HCT116 (cell line): ENCODE results near the gene CD34. TPM values are rescaled to one million over a fixed set of nuclear protein-coding genes. Genes with fewer than 3 reads are reported as not detected.

Experiments used
- ATAC-seq: fragments of 200-7000 bp; cut with Tn5 transposase; 2 replicates; pipeline ENCODE4 v1.9.1; 2020; ENCODE audit warnings: mild to moderate bottlenecking, moderate library complexity
- BruUV-seq: library from RNA; stranded (reverse); fragments of 400-500 nt; replicated peaks from 2 replicates; lab custom pipeline; 2021; lab: Mats Ljungman, UMichigan
- CTCF ChIA-PET: fragments of 300-600 bp; sonication (Branson Sonifier 250); formaldehyde crosslinking; loops from one replicate; lab custom pipeline; 2021; ENCODE audit warnings: antibody characterized with exemption; lab: Charles Lee
- POLR2A ChIA-PET: fragments of 300-600, 350-600 bp; sonication (Branson Sonifier 250); formaldehyde crosslinking; loops from one replicate; lab custom pipeline; 2021; ENCODE audit warnings: antibody characterized with exemption; lab: Charles Lee
- RAD21 ChIA-PET, 2 experiments: fragments of 300-600 bp; sonication (Branson Sonifier 250); formaldehyde crosslinking; loops; one replicate each; lab custom pipeline; 2023; ENCODE audit warnings: low total read pairs in 2 of 2; ENCODE audit not compliant: uncharacterized antibody in 2 of 2, unreplicated experiment in 2 of 2, low non-redundant PET in 1 of 2; lab: Charles Lee
- DNase-seq: peaks from one replicate; pipeline ENCODE4 v3.0.0-alpha.2; 2010; ENCODE audit warnings: low read depth, low spot score
- H2AFZ ChIP-seq: fragments of 200-600 bp; shearing (Covaris generic), sonication (generic); 2 replicates; pipeline ENCODE4 v1.6.1; 2017; ENCODE audit warnings: low read depth, mixed run types, mixed read lengths, antibody characterized with exemption, low read length; ENCODE audit not compliant: poor library complexity, severe bottlenecking
- H3K27ac ChIP-seq: 2 replicates; pipeline ENCODE4 v1.5.1; 2012; ENCODE audit warnings: low read depth, low read length
- H3K27me3 ChIP-seq: fragments of 200-600 bp; sonication (generic); 2 replicates; pipeline ENCODE4 v1.6.1; 2016; ENCODE audit warnings: mixed run types, low read length, mixed read lengths; ENCODE audit not compliant: insufficient read depth
- H3K36me3 ChIP-seq, 2 experiments: fragments of 200-500 bp in 1 of 2; fragments of 200-600 bp in 1 of 2; sonication (Bioruptor generic) in 1 of 2; sonication (generic) in 1 of 2; 2 replicates each; pipeline versions ENCODE4 v1.5.1 to v1.6.1; 2014 to 2016; ENCODE audit warnings: low read length in 2 of 2, inconsistent platforms in 1 of 2, mixed read lengths in 1 of 2, mixed run types in 1 of 2; ENCODE audit not compliant: insufficient read depth in 2 of 2, control insufficient read depth in 1 of 2
- H3K4me1 ChIP-seq, 2 experiments: fragments of 200-600 bp in 1 of 2; sonication (generic) in 1 of 2; 2 replicates each; pipeline versions ENCODE4 v1.5.1 to v1.6.1; 2012 to 2017; ENCODE audit warnings: low read length in 2 of 2, inconsistent platforms in 1 of 2, mild to moderate bottlenecking in 1 of 2, mixed read lengths in 1 of 2, mixed run types in 1 of 2, moderate library complexity in 1 of 2; ENCODE audit not compliant: insufficient read depth in 2 of 2, control insufficient read depth in 1 of 2
- H3K4me2 ChIP-seq: fragments of 200-600 bp; sonication (generic); 2 replicates; pipeline ENCODE4 v1.6.1; 2017; ENCODE audit warnings: mixed run types, low read length, mixed read lengths
- H3K4me3 ChIP-seq, 2 experiments: fragments of 200-600 bp in 1 of 2; sonication (generic) in 1 of 2; replicated peaks in 1 of 2; 2 replicates each; pipeline ENCODE4 v1.5.1; 2011 to 2016; ENCODE audit warnings: low read length in 2 of 2, control low read depth in 1 of 2, low read depth in 1 of 2, mild to moderate bottlenecking in 1 of 2, mixed read lengths in 1 of 2, mixed run types in 1 of 2
- H3K79me2 ChIP-seq: fragments of 200-600 bp; sonication (generic); 2 replicates; pipeline ENCODE4 v1.6.1; 2017; ENCODE audit warnings: mild to moderate bottlenecking, mixed run types, low read length, moderate library complexity, mixed read lengths; ENCODE audit not compliant: insufficient read depth
- H3K9ac ChIP-seq: fragments of 200-600 bp; sonication (generic); 2 replicates; pipeline ENCODE4 v1.6.1; 2016; ENCODE audit warnings: low read length, mixed read lengths
- H3K9me2 ChIP-seq: fragments of 200-600 bp; sonication (generic), shearing (Covaris generic); 2 replicates; pipeline ENCODE4 v1.6.1; 2017; ENCODE audit warnings: mixed run types, mild to moderate bottlenecking, moderate library complexity; ENCODE audit not compliant: insufficient read depth
- H3K9me3 ChIP-seq, 2 experiments: fragments of 200-500 bp in 1 of 2; fragments of 200-600 bp in 1 of 2; sonication (Bioruptor generic) in 1 of 2; sonication (generic) in 1 of 2; 2 replicates each; pipeline ENCODE4 v1.6.1; 2014 to 2017; ENCODE audit warnings: low read length in 2 of 2, mixed read lengths in 2 of 2, inconsistent platforms in 1 of 2, low read depth in 1 of 2, mild to moderate bottlenecking in 1 of 2, mixed run types in 1 of 2, moderate library complexity in 1 of 2; ENCODE audit not compliant: control insufficient read depth in 1 of 2, insufficient read depth in 1 of 2
- H4K20me1 ChIP-seq: fragments of 200-600 bp; sonication (generic), shearing (Covaris generic); 2 replicates; pipeline ENCODE4 v1.6.1; 2017; ENCODE audit warnings: mixed run types, mild to moderate bottlenecking, moderate library complexity; ENCODE audit not compliant: insufficient read depth
- CEBPB ChIP-seq: IDR thresholded peaks from 2 replicates; pipeline ENCODE4 v1.6.1; 2012; ENCODE audit warnings: low read depth
- EGR1 ChIP-seq: IDR thresholded peaks from 2 replicates; pipeline ENCODE4 v1.6.1; 2012; ENCODE audit warnings: low read depth
- ELF1 ChIP-seq: IDR thresholded peaks from 2 replicates; pipeline ENCODE4 v1.6.1; 2012; ENCODE audit warnings: low read depth, borderline replicate concordance
- EZH2 ChIP-seq: fragments of 200-600 bp; sonication (generic); IDR thresholded peaks from 2 replicates; pipeline ENCODE4 v1.6.1; 2017; ENCODE audit warnings: antibody characterized with exemption, mixed run types
- EZH2phosphoT487 ChIP-seq: fragments of 200-600 bp; IDR thresholded peaks from 2 replicates; pipeline ENCODE4 v1.6.1; 2018; ENCODE audit warnings: antibody characterized with exemption, borderline replicate concordance
- JUND ChIP-seq: IDR thresholded peaks from 2 replicates; pipeline ENCODE4 v1.6.1; 2012
- POLR2A ChIP-seq: IDR thresholded peaks from 2 replicates; pipeline ENCODE4 v1.7.0; 2011; ENCODE audit warnings: borderline replicate concordance; ENCODE audit not compliant: insufficient read depth, insufficient read length; ENCODE audit errors: extremely low read depth
- RAD21 ChIP-seq: IDR thresholded peaks from 2 replicates; pipeline ENCODE4 v1.6.1; 2012; ENCODE audit warnings: low read depth, mild to moderate bottlenecking
- SIN3A ChIP-seq: IDR thresholded peaks from 2 replicates; pipeline ENCODE4 v1.6.1; 2012; ENCODE audit warnings: low read depth
- SP1 ChIP-seq: IDR thresholded peaks from 2 replicates; pipeline ENCODE4 v1.6.1; 2012; ENCODE audit warnings: low read depth
- TCF7L2 ChIP-seq: IDR thresholded peaks from 2 replicates; pipeline ENCODE4 v1.7.0; 2011; ENCODE audit warnings: borderline replicate concordance, inconsistent platforms; ENCODE audit not compliant: insufficient read depth, insufficient read length; ENCODE audit errors: extremely low read depth
- YY1 ChIP-seq: IDR thresholded peaks from 2 replicates; pipeline ENCODE4 v1.6.1; 2011; ENCODE audit warnings: low read length, low read depth, moderate library complexity, mild to moderate bottlenecking; ENCODE audit not compliant: insufficient replicate concordance; ENCODE audit errors: extremely low read depth
- ZNF274 ChIP-seq: fragments of 200-500 bp; sonication (Bioruptor generic); IDR thresholded peaks from 2 replicates; pipeline ENCODE4 v1.6.1; 2014; ENCODE audit warnings: mild to moderate bottlenecking, low read depth, low read length, inconsistent platforms
- intact Hi-C: fragments of 100-400 bp; cut with micrococcal nuclease; formaldehyde crosslinking; loops from 2 replicates; pipeline ENCODE4 v1.10.0; 2022
- total RNA-seq: library from RNA; stranded (reverse); gene quantifications from one replicate; pipeline ENCODE4 v1.2.1, GENCODE V29; 2021; ENCODE audit not compliant: unreplicated experiment
- TF ChIP-seq, protein P1 (sequence below): IDR thresholded peaks from 2 replicates; pipeline ENCODE4 v1.6.1; 2011; ENCODE audit warnings: mild to moderate bottlenecking, low read length, moderate library complexity; ENCODE audit not compliant: insufficient replicate concordance; ENCODE audit errors: extremely low read depth
- TF ChIP-seq, protein P2 (sequence below): IDR thresholded peaks from 2 replicates; pipeline ENCODE4 v1.6.1; 2012; ENCODE audit warnings: low read depth

The CD34 gene
- total RNA-seq, 1 experiment from 2014 or later = 0.07 TPM

DNA sequence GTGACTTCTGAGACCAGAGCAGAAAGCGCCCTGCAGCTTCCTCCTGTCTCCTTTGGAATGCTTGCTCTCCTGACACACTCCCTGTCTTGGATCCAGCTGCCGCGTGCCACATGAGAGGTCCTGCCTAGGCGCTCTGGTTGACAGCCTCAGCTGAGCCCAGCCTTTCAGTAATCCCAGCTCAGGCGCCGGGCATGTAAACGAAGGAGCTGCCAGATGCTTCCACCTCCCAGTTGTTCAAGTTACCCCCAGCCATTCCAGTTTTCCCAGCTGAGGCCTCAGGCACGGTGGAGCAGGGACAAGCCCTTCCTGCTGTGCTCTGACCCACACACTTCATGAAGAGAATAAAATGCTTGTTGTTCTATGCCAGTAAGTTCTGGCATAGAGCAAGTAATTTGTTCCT is 14.3 kb upstream of the CD34 start:
- Histone ChIP-seq H3K9me3 (no peaks in the 10 kb centered on the region), H3K27me3 (no peaks in the 10 kb centered on the region), H3K27ac (no peak overlapping the region), H2AFZ (no peak overlapping the region), H3K36me3 (no peaks in the 10 kb centered on the region), H3K4me3 (no peak overlapping the region), H3K79me2 (no peaks in the 10 kb centered on the region), H3K4me1 (no peaks in the 10 kb centered on the region)
- CTCF ChIA-PET = interaction anchor here (1.2 kb wide), 1 partner anchor 40 kb away, joined by 3 read pairs; no protein-coding TSS in a partner anchor
- intact Hi-C loops = no loop called here
- BruUV-seq = no TSS peak
- RAD21 ChIA-PET = no interaction called here
- TF ChIP-seq YY1 = no peak
- TF ChIP-seq ELF1 = no peak
- no peak for TF ChIP-seq RAD21
- TF ChIP-seq SP1 = no peak
- no peak for TF ChIP-seq ZNF274
- TF ChIP-seq POLR2A = no peak
- TF ChIP-seq, protein P1, sequence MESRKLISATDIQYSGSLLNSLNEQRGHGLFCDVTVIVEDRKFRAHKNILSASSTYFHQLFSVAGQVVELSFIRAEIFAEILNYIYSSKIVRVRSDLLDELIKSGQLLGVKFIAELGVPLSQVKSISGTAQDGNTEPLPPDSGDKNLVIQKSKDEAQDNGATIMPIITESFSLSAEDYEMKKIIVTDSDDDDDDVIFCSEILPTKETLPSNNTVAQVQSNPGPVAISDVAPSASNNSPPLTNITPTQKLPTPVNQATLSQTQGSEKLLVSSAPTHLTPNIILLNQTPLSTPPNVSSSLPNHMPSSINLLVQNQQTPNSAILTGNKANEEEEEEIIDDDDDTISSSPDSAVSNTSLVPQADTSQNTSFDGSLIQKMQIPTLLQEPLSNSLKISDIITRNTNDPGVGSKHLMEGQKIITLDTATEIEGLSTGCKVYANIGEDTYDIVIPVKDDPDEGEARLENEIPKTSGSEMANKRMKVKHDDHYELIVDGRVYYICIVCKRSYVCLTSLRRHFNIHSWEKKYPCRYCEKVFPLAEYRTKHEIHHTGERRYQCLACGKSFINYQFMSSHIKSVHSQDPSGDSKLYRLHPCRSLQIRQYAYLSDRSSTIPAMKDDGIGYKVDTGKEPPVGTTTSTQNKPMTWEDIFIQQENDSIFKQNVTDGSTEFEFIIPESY = no peak
- TF ChIP-seq, all 23 proteins: peak for 0
- DNase-seq = no peak
- no peak overlapping the region for H3K4me2 ChIP-seq
- H3K9me2 ChIP-seq = no peaks in the 10 kb centered on the region
- ATAC-seq = no peak
- POLR2A ChIA-PET = interaction anchor here (0.6 kb wide), 1 partner anchor 19 kb away, joined by 3 read pairs; no protein-coding TSS in a partner anchor
- no peak overlapping the region for H3K9ac ChIP-seq
- no peaks in the 10 kb centered on the region for H4K20me1 ChIP-seq

DNA sequence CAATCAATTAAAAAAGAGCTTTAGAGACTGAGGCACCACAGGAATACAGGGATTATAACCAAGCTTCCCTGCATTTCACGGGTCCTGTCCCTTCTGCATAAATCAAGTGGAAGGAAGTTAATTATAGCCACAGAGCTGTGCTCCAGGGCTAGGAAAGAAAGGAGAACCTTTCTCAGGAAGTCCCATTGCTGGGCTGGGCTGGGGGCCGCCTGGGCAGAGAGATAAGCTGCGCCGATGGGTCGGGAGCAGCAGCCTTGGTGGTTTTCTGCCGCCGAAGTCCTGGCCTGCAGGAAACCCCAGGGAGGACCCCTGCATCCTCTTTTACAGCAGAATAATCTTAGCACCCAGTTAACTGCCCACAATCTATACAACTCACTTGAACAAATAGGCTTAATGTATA is 12.6 kb upstream of the CD34 start:
- Histone ChIP-seq H3K27me3 (0 out of 2 replicates have a peak, but pooled peaks cover 6% of the 10 kb centered on the region), H3K79me2 (no peaks in the 10 kb centered on the region), H3K27ac (no peak overlapping the region), H4K20me1 (no peaks in the 10 kb centered on the region), H3K4me2 (no peak overlapping the region), H3K9ac (no peak overlapping the region), H3K4me3 (no peak overlapping the region), H3K9me3 (no peaks in the 10 kb centered on the region), H3K4me1 (no peaks in the 10 kb centered on the region), H3K9me2 (no peaks in the 10 kb centered on the region), H2AFZ (no peak overlapping the region), H3K36me3 (no peaks in the 10 kb centered on the region)
- RAD21 ChIA-PET = no interaction called here
- ATAC-seq (no peak), DNase-seq (no peak)
- POLR2A ChIA-PET = no interaction called here
- CTCF ChIA-PET = no interaction called here
- intact Hi-C loops = no loop called here
- no TSS peak for BruUV-seq
- TF ChIP-seq CEBPB (no peak), EZH2 (no peak), EZH2phosphoT487 (no peak), SIN3A (no peak), EGR1 (no peak), SP1 (no peak), ZNF274 (no peak), TCF7L2 (no peak), RAD21 (no peak), JUND (no peak)
- TF ChIP-seq, protein P2, sequence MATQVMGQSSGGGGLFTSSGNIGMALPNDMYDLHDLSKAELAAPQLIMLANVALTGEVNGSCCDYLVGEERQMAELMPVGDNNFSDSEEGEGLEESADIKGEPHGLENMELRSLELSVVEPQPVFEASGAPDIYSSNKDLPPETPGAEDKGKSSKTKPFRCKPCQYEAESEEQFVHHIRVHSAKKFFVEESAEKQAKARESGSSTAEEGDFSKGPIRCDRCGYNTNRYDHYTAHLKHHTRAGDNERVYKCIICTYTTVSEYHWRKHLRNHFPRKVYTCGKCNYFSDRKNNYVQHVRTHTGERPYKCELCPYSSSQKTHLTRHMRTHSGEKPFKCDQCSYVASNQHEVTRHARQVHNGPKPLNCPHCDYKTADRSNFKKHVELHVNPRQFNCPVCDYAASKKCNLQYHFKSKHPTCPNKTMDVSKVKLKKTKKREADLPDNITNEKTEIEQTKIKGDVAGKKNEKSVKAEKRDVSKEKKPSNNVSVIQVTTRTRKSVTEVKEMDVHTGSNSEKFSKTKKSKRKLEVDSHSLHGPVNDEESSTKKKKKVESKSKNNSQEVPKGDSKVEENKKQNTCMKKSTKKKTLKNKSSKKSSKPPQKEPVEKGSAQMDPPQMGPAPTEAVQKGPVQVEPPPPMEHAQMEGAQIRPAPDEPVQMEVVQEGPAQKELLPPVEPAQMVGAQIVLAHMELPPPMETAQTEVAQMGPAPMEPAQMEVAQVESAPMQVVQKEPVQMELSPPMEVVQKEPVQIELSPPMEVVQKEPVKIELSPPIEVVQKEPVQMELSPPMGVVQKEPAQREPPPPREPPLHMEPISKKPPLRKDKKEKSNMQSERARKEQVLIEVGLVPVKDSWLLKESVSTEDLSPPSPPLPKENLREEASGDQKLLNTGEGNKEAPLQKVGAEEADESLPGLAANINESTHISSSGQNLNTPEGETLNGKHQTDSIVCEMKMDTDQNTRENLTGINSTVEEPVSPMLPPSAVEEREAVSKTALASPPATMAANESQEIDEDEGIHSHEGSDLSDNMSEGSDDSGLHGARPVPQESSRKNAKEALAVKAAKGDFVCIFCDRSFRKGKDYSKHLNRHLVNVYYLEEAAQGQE = no peak
